H1 (cell line): ENCODE data around the gene FAM50B. TPM values are rescaled to one million over a fixed set of nuclear protein-coding genes. Genes with fewer than 3 reads are reported as not detected.

Experiments used
- BACH1 ChIP-seq: IDR thresholded peaks from 2 replicates; pipeline ENCODE4 v1.6.1; 2012; ENCODE audit warnings: low read length, improper control_type of control experiment
- CBX5 ChIP-seq: fragments of 300-800, 300-1000 bp; sonication (generic); IDR thresholded peaks from 2 replicates; pipeline ENCODE4 v1.7.1; 2016; ENCODE audit warnings: antibody characterized with exemption, low read length, low read depth
- CEBPB ChIP-seq: IDR thresholded peaks from 2 replicates; pipeline ENCODE4 v1.6.1; 2012; ENCODE audit warnings: low read depth, low read length
- KDM1A ChIP-seq: fragments of 200-600, 300-600 bp; sonication (generic); IDR thresholded peaks from 2 replicates; pipeline ENCODE4 v1.7.1; 2016; ENCODE audit warnings: mild to moderate bottlenecking, low read length, borderline replicate concordance
- KDM5A ChIP-seq: fragments of 200-600 bp; IDR thresholded peaks from 2 replicates; pipeline ENCODE4 v1.7.1; 2012; ENCODE audit warnings: mild to moderate bottlenecking, low read length, inconsistent platforms, mixed read lengths
- RFX5 ChIP-seq: IDR thresholded peaks from 2 replicates; pipeline ENCODE4 v1.6.1; 2011; ENCODE audit warnings: low read depth, low read length, improper control_type of control experiment, borderline replicate concordance
- SAP30 ChIP-seq: fragments of 300-600 bp; sonication (generic); IDR thresholded peaks from 2 replicates; pipeline ENCODE4 v1.7.1; 2012; ENCODE audit warnings: low read length, moderate library complexity, mild to moderate bottlenecking, inconsistent platforms; ENCODE audit not compliant: insufficient read depth, insufficient replicate concordance
- SRF ChIP-seq: IDR thresholded peaks from 2 replicates; pipeline ENCODE4 v1.6.1; 2011; ENCODE audit warnings: mild to moderate bottlenecking, low read depth, low read length, moderate library complexity
- YY1 ChIP-seq: IDR thresholded peaks from 2 replicates; pipeline ENCODE4 v1.6.1; 2011; ENCODE audit warnings: low read depth, mild to moderate bottlenecking, low read length
- polyA plus RNA-seq, 7 experiments: library from polyadenylated mRNA; depleted of rRNA in 3 of 7; stranded (reverse) in 5 of 7; unstranded in 2 of 7; fragments of >200 nt in 5 of 7; fragments of 200-250 nt in 2 of 7; gene quantifications; 1 replicate in 5 of 7; 2 replicates in 1 of 7; 4 replicates in 1 of 7; pipeline versions ENCODE4 v1.2.1 to v1.2.3, GENCODE V29; 2011 to 2013; ENCODE audit warnings: missing spikeins in 2 of 7, mixed read lengths in 2 of 7
- total RNA-seq: library from RNA; stranded (reverse); fragmentation: NEBNext Ultra II Directional; extraction: Animal tissue kit (Norgen Biotek cat#: 25700); gene quantifications from 2 replicates; pipeline ENCODE4 v1.2.1, GENCODE V29; 2021
- TF ChIP-seq, protein P1 (sequence below): fragments of 300-600 bp; sonication (generic); IDR thresholded peaks from 2 replicates; pipeline ENCODE4 v1.7.1; 2012; ENCODE audit warnings: low read length, moderate library complexity, mild to moderate bottlenecking, inconsistent platforms; ENCODE audit not compliant: insufficient replicate concordance

Gene FAM50B
- total and polyA plus RNA-seq, 2 of the 8 experiments (the other 6 are each of a cell fraction or from before 2014, with no cell fraction given) = 3.1 to 3.2 TPM

DNA sequence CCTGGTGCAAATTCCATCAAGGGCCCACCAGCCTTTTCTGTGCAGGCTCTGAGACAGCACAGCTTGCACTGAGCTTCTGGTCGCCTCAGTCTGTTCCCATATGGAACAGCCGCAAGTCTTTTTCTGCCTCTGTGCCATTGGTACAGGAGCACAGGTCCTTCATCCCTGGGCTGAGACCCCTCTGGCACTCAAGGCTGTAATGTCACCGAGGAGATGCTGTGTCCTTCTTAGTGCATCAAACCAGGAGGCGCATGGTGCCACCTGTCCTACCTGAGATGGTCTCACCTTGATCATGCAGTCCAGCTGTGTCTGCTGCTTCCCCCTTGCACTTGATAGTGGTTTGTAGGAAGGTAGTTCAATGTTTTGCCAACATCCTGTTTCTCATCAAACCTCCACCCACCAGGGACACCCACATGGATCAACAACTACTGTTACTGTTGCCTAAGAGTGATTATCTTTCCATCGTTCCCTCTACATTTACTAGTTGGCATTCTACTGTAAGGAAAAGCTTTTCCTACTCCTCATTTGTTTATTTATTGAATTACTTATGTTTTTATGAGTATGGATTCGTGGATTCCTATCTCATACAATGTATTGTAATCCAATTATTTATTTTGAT, 29.0 kb downstream of the FAM50B start (continued):
- TF ChIP-seq, protein P1, sequence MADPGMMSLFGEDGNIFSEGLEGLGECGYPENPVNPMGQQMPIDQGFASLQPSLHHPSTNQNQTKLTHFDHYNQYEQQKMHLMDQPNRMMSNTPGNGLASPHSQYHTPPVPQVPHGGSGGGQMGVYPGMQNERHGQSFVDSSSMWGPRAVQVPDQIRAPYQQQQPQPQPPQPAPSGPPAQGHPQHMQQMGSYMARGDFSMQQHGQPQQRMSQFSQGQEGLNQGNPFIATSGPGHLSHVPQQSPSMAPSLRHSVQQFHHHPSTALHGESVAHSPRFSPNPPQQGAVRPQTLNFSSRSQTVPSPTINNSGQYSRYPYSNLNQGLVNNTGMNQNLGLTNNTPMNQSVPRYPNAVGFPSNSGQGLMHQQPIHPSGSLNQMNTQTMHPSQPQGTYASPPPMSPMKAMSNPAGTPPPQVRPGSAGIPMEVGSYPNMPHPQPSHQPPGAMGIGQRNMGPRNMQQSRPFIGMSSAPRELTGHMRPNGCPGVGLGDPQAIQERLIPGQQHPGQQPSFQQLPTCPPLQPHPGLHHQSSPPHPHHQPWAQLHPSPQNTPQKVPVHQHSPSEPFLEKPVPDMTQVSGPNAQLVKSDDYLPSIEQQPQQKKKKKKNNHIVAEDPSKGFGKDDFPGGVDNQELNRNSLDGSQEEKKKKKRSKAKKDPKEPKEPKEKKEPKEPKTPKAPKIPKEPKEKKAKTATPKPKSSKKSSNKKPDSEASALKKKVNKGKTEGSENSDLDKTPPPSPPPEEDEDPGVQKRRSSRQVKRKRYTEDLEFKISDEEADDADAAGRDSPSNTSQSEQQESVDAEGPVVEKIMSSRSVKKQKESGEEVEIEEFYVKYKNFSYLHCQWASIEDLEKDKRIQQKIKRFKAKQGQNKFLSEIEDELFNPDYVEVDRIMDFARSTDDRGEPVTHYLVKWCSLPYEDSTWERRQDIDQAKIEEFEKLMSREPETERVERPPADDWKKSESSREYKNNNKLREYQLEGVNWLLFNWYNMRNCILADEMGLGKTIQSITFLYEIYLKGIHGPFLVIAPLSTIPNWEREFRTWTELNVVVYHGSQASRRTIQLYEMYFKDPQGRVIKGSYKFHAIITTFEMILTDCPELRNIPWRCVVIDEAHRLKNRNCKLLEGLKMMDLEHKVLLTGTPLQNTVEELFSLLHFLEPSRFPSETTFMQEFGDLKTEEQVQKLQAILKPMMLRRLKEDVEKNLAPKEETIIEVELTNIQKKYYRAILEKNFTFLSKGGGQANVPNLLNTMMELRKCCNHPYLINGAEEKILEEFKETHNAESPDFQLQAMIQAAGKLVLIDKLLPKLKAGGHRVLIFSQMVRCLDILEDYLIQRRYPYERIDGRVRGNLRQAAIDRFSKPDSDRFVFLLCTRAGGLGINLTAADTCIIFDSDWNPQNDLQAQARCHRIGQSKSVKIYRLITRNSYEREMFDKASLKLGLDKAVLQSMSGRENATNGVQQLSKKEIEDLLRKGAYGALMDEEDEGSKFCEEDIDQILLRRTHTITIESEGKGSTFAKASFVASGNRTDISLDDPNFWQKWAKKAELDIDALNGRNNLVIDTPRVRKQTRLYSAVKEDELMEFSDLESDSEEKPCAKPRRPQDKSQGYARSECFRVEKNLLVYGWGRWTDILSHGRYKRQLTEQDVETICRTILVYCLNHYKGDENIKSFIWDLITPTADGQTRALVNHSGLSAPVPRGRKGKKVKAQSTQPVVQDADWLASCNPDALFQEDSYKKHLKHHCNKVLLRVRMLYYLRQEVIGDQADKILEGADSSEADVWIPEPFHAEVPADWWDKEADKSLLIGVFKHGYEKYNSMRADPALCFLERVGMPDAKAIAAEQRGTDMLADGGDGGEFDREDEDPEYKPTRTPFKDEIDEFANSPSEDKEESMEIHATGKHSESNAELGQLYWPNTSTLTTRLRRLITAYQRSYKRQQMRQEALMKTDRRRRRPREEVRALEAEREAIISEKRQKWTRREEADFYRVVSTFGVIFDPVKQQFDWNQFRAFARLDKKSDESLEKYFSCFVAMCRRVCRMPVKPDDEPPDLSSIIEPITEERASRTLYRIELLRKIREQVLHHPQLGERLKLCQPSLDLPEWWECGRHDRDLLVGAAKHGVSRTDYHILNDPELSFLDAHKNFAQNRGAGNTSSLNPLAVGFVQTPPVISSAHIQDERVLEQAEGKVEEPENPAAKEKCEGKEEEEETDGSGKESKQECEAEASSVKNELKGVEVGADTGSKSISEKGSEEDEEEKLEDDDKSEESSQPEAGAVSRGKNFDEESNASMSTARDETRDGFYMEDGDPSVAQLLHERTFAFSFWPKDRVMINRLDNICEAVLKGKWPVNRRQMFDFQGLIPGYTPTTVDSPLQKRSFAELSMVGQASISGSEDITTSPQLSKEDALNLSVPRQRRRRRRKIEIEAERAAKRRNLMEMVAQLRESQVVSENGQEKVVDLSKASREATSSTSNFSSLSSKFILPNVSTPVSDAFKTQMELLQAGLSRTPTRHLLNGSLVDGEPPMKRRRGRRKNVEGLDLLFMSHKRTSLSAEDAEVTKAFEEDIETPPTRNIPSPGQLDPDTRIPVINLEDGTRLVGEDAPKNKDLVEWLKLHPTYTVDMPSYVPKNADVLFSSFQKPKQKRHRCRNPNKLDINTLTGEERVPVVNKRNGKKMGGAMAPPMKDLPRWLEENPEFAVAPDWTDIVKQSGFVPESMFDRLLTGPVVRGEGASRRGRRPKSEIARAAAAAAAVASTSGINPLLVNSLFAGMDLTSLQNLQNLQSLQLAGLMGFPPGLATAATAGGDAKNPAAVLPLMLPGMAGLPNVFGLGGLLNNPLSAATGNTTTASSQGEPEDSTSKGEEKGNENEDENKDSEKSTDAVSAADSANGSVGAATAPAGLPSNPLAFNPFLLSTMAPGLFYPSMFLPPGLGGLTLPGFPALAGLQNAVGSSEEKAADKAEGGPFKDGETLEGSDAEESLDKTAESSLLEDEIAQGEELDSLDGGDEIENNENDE = no peak
- TF ChIP-seq BACH1 = no peak
- no peak for TF ChIP-seq SAP30
- no peak for TF ChIP-seq KDM5A
- TF ChIP-seq RFX5 = no peak
- TF ChIP-seq CEBPB = no peak
- TF ChIP-seq YY1 = no peak
- TF ChIP-seq CBX5 = no peak
- no peak for TF ChIP-seq SRF
- no peak for TF ChIP-seq KDM1A
